ENCODE measurements around the gene TATDN2.

TATDN2 gene

GRCh38 chr3:10328460-10329071 lies 80.3 kb downstream of the TATDN2 start:
- H3K27ac ChIP-seq, result no peak overlapping the region
- H3K4me3 ChIP-seq (ENCODE audit: low read depth, low read length), result no peak overlapping the region
- no peaks in the 10 kb centered on the region for H3K4me1 ChIP-seq
- no peak overlapping the region for H2AFZ ChIP-seq
- H3K9me3 ChIP-seq (ENCODE audit: control insufficient read depth, low read length), result no peaks in the 10 kb centered on the region
- no peaks in the 10 kb centered on the region for H3K27me3 ChIP-seq (ENCODE audit: control insufficient read depth, insufficient read depth, low read length)
- H3K4me2 ChIP-seq (ENCODE audit: low read length), result no peak overlapping the region
- no peak overlapping the region for H3K9ac ChIP-seq
- no peaks in the 10 kb centered on the region for H3K36me3 ChIP-seq (ENCODE audit: control insufficient read depth, insufficient read depth, low read length)
- no peak for TF ChIP-seq CTCF (IDR thresholded peaks at IDR 0.05)
- no peaks in the 10 kb centered on the region for H3K79me2 ChIP-seq

- no peak overlapping the region for H3K27ac ChIP-seq
- no peak overlapping the region for H2AFZ ChIP-seq
- no peak overlapping the region for H3K4me2 ChIP-seq (ENCODE audit: low read length)
- no peaks in the 10 kb centered on the region for H3K4me1 ChIP-seq
- H3K36me3 ChIP-seq (ENCODE audit: control insufficient read depth, insufficient read depth, low read length), result no peaks in the 10 kb centered on the region
- no peak for TF ChIP-seq CTCF (IDR thresholded peaks at IDR 0.05)
- no peaks in the 10 kb centered on the region for H3K9me3 ChIP-seq (ENCODE audit: control insufficient read depth, low read length)
- H3K27me3 ChIP-seq (ENCODE audit: control insufficient read depth, insufficient read depth, low read length), result no peaks in the 10 kb centered on the region
- H3K9ac ChIP-seq, result no peak overlapping the region
- H3K79me2 ChIP-seq, result no peaks in the 10 kb centered on the region
- no peak overlapping the region for H3K4me3 ChIP-seq (ENCODE audit: low read depth, low read length)
These were observed 81.3 kb downstream of the TATDN2 start for GRCh38 chr3:10329495-10330015.

GRCh38 chr3:10330319-10330718 lies 82.1 kb downstream of the TATDN2 start:
- TF ChIP-seq CTCF (IDR thresholded peaks at IDR 0.05), result no peak
- H3K9ac ChIP-seq, result no peak overlapping the region
- H3K9me3 ChIP-seq (ENCODE audit: control insufficient read depth, low read length), result no peaks in the 10 kb centered on the region
- no peaks in the 10 kb centered on the region for H3K4me1 ChIP-seq
- no peaks in the 10 kb centered on the region for H3K36me3 ChIP-seq (ENCODE audit: control insufficient read depth, insufficient read depth, low read length)
- H3K27me3 ChIP-seq (ENCODE audit: control insufficient read depth, insufficient read depth, low read length), result no peaks in the 10 kb centered on the region
- H3K4me2 ChIP-seq (ENCODE audit: low read length), result no peak overlapping the region
- H3K27ac ChIP-seq, result no peak overlapping the region
- no peak overlapping the region for H3K4me3 ChIP-seq (ENCODE audit: low read depth, low read length)
- no peak overlapping the region for H2AFZ ChIP-seq
- H3K79me2 ChIP-seq, result no peaks in the 10 kb centered on the region

All from parathyroid adenoma (tissue), 2 donors.